Parathyroid adenoma (tissue), 2 donors: ENCODE results near the gene ADCY1.

ENCODE experiments used
- H2AFZ ChIP-seq: fragments of 300-600 bp; sonication (generic); one replicate; pipeline ENCODE4 v1.7.0; 2017; ENCODE audit warnings: antibody characterized with exemption, mild to moderate bottlenecking
- H3K27ac ChIP-seq: fragments of 300-600 bp; sonication (generic); one replicate; pipeline ENCODE4 v1.7.0; 2017
- H3K27me3 ChIP-seq: fragments of 300-600 bp; sonication (generic); one replicate; pipeline ENCODE4 v1.7.0; 2017; ENCODE audit warnings: low read length; ENCODE audit not compliant: control insufficient read depth, insufficient read depth
- H3K36me3 ChIP-seq: fragments of 300-600 bp; sonication (generic); one replicate; pipeline ENCODE4 v1.7.0; 2017; ENCODE audit warnings: low read length; ENCODE audit not compliant: control insufficient read depth, insufficient read depth
- H3K4me1 ChIP-seq: fragments of 300-600 bp; sonication (generic); one replicate; pipeline ENCODE4 v1.7.0; 2017; ENCODE audit warnings: control low read depth
- H3K4me2 ChIP-seq: fragments of 300-600 bp; sonication (generic); one replicate; pipeline ENCODE4 v1.7.0; 2017; ENCODE audit warnings: low read length
- H3K4me3 ChIP-seq: fragments of 300-600 bp; sonication (generic); one replicate; pipeline ENCODE4 v1.7.0; 2017; ENCODE audit warnings: low read depth, low read length
- H3K79me2 ChIP-seq: fragments of 300-600 bp; sonication (generic); one replicate; pipeline ENCODE4 v1.7.0; 2017; ENCODE audit warnings: control low read depth
- H3K9ac ChIP-seq: fragments of 300-600 bp; sonication (generic); one replicate; pipeline ENCODE4 v1.7.0; 2017; ENCODE audit warnings: mild to moderate bottlenecking
- H3K9me3 ChIP-seq: fragments of 300-600 bp; sonication (generic); one replicate; pipeline ENCODE4 v1.7.0; 2017; ENCODE audit warnings: low read length; ENCODE audit not compliant: control insufficient read depth
- CTCF ChIP-seq: fragments of 300-600 bp; sonication (generic); IDR thresholded peaks from one replicate; pipeline ENCODE4 v1.7.0; 2017; ENCODE audit warnings: antibody characterized with exemption, mild to moderate bottlenecking
- donor health status: primary hyperparathyroidism.

ADCY1 gene

GRCh38 chr7:45606050-45606449, 31.9 kb downstream of the ADCY1 start:
- Histone ChIP-seq H3K9me3 (no peaks in the 10 kb centered on the region), H3K79me2 (no peaks in the 10 kb centered on the region), H3K4me1 (no peaks in the 10 kb centered on the region), H2AFZ (no peak overlapping the region), H3K36me3 (no peaks in the 10 kb centered on the region), H3K27me3 (no peaks in the 10 kb centered on the region), H3K4me3 (no peak overlapping the region), H3K4me2 (no peak overlapping the region), H3K9ac (no peak overlapping the region), H3K27ac (no peak overlapping the region)
- TF ChIP-seq CTCF: no peak

- H3K27me3 ChIP-seq: no peaks in the 10 kb centered on the region
- TF ChIP-seq CTCF: no peak
- no peak overlapping the region for H2AFZ ChIP-seq
- H3K79me2 ChIP-seq: no peaks in the 10 kb centered on the region
- H3K4me3 ChIP-seq: no peak overlapping the region
- no peak overlapping the region for H3K27ac ChIP-seq
- no peak overlapping the region for H3K4me2 ChIP-seq
- H3K9ac ChIP-seq: no peak overlapping the region
- H3K36me3 ChIP-seq: no peaks in the 10 kb centered on the region
- no peaks in the 10 kb centered on the region for H3K9me3 ChIP-seq
- H3K4me1 ChIP-seq: no peaks in the 10 kb centered on the region
These were observed 32.8 kb downstream of the ADCY1 start for GRCh38 chr7:45606931-45607330.

- H3K79me2 ChIP-seq: no peaks in the 10 kb centered on the region
- no peak for TF ChIP-seq CTCF
- no peaks in the 10 kb centered on the region for H3K4me1 ChIP-seq
- H3K4me3 ChIP-seq: no peak overlapping the region
- no peaks in the 10 kb centered on the region for H3K36me3 ChIP-seq
- no peaks in the 10 kb centered on the region for H3K27me3 ChIP-seq
- H3K9me3 ChIP-seq: no peaks in the 10 kb centered on the region
- no peak overlapping the region for H2AFZ ChIP-seq
- no peak overlapping the region for H3K9ac ChIP-seq
- no peak overlapping the region for H3K4me2 ChIP-seq
- H3K27ac ChIP-seq: no peak overlapping the region
These were observed 35.0 kb downstream of the ADCY1 start for GRCh38 chr7:45609180-45609579.

- no peaks in the 10 kb centered on the region for H3K79me2 ChIP-seq
- H3K27ac ChIP-seq: no peak overlapping the region
- no peak overlapping the region for H3K4me3 ChIP-seq
- H3K9ac ChIP-seq: no peak overlapping the region
- TF ChIP-seq CTCF: no peak
- no peak overlapping the region for H2AFZ ChIP-seq
- H3K4me2 ChIP-seq: no peak overlapping the region
- H3K4me1 ChIP-seq: no peaks in the 10 kb centered on the region
- no peaks in the 10 kb centered on the region for H3K36me3 ChIP-seq
- H3K9me3 ChIP-seq: no peaks in the 10 kb centered on the region
- no peaks in the 10 kb centered on the region for H3K27me3 ChIP-seq
These were observed 35.9 kb downstream of the ADCY1 start for GRCh38 chr7:45610019-45610418.

GRCh38 chr7:45610660-45611299, 36.6 kb downstream of the ADCY1 start:
- H3K4me1 ChIP-seq: no peaks in the 10 kb centered on the region
- H3K79me2 ChIP-seq: no peaks in the 10 kb centered on the region
- H3K36me3 ChIP-seq: no peaks in the 10 kb centered on the region
- no peak overlapping the region for H3K4me3 ChIP-seq
- no peak overlapping the region for H3K4me2 ChIP-seq
- no peak overlapping the region for H3K9ac ChIP-seq
- H3K27me3 ChIP-seq: no peaks in the 10 kb centered on the region
- no peak overlapping the region for H3K27ac ChIP-seq
- no peak for TF ChIP-seq CTCF
- H2AFZ ChIP-seq: no peak overlapping the region
- H3K9me3 ChIP-seq: no peaks in the 10 kb centered on the region
